G401.6 (cell line): ENCODE results near the gene PRAC2.
A peak's percentile ranks its signal among the peaks of the same experiment; 100 is the strongest.

Experiments used
- FAIRE-seq: peaks from 2 replicates; lab custom pipeline; 2012; peaks lifted over from hg19 to GRCh38; lab: Jason Lieb, UNC

Gene PRAC2

DNA sequence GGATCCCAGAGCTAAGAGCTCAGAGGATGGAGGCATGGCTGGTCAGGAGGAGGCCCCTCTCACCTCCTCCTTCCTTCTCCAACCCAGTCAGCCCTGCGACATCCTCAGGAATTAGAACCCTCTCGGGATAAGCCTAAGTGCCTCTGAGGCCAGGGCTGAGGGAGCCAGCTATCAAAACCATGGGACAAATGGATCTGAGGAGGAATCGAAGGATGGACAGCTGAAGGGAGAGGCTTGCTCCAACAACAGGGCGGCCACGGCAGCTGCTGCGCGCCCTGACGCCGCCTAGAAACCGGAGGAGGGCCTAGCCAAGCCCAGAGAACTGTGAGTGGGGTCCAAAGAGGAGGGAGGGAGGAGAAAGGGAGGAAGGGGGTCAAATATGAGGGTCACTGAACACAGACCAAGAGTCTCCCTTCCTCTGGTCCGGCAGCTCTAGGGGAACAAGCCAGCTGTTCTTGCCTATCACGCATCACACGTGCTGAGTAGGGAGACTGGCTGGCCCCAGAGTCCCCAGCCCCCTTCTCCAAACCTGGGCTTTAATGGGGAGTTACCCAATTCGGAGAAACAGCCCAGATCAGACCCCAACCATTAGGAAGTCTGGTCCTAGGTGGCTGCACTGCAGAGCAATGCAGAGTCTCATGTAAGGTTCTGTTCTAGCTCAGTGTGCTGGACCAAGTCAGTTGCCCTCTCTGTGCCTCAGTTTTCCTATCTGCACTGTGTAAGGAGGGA lies 11.5 kb downstream of the PRAC2 start:
- no peak for FAIRE-seq

DNA sequence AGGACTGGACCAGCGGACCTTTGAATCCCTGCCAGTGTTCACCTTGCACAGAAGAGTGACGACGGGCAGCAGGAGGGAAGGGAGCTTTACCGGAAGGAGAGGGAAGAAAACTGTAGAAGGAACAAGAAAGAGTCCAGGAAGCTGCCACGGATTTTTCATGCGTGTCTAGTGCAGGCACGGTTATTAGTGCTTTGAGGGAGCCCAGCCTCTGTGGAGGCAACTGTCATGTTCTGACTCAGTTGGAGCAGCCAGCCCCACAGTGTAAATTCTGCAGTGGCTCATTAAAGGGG lies 12.0 kb downstream of the PRAC2 start:
- FAIRE-seq: no peak

- no peak for FAIRE-seq
Measured at GRCh38 chr17:48737330-48738043, 14.5 kb downstream of the PRAC2 start.

- FAIRE-seq: no peak
Measured at GRCh38 chr17:48738424-48738802, 15.4 kb downstream of the PRAC2 start.

- no peak for FAIRE-seq
Measured at GRCh38 chr17:48738803-48739526, 16.0 kb downstream of the PRAC2 start.

GRCh38 chr17:48740537-48740936 lies 17.6 kb downstream of the PRAC2 start:
- FAIRE-seq: no peak

DNA sequence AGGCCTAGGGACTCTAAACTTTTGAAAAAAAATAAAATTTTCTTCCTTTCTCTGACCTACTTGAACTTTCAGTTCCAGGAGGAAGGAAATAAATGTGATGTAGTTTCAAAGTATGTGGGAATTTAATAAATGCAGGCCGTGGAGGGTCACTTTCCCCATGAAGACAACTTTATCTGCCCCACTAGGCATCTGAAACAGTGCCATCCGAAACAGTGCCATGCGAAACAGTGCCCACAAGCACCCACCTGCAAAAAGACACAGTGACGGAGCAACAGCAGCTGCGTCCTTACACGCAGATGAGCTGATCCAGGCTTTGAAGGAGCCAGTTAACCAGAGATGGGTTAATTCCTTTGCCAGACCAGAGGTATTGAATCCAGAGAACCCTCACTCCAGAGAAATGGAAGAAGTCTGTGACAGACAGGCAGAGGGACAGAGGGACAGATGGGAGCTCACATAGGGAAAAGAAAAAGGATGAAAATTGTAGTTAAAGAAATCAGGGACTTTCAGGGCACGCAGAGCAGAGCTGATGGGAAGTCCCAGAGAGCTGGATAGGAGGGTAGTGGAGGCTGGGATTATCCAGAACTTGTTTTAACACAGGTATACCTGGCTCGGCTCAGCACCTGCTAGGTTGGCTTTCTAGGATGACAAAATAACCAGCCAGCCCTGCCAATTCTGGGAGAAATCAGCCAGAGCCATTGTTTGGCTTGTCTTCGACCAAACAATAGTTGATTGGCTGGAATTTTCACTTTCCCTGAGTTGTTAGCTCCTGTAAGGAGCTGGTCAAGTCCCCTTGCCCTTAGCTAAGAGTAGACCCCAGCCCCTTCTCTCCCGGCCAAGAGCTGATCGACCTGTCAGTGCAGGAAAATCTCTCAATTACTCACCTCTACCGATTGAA lies 22.6 kb downstream of the PRAC2 start:
- no peak for FAIRE-seq

DNA sequence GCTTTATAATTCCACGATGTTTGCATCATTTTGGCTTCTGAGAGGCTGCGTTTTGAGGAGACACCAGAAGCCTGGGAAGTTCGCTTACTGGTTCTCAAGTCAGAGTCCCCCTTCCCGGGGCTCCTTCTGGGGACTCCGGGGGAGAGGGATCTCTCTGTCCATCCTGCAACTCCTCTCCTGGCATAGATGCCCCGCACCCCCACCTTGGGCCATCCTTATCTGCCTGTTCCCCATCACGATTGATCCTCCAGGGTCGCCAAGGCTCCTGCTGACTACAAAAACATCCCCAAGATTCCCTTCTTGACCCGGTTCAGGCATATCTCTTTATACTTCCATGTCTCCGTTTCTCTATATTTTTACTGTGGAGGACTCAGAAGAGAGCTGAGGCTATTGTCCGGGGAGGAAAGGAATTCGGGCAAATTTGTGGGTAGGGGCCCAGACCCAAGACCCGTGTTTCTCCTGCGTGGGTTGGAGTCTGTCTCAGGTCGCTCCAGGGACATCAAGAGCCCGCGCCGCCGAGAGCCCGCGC lies 24.0 kb downstream of the PRAC2 start:
- FAIRE-seq: no peak

- no peak for FAIRE-seq
Measured at GRCh38 chr17:48747445-48748363, 24.7 kb downstream of the PRAC2 start.

DNA sequence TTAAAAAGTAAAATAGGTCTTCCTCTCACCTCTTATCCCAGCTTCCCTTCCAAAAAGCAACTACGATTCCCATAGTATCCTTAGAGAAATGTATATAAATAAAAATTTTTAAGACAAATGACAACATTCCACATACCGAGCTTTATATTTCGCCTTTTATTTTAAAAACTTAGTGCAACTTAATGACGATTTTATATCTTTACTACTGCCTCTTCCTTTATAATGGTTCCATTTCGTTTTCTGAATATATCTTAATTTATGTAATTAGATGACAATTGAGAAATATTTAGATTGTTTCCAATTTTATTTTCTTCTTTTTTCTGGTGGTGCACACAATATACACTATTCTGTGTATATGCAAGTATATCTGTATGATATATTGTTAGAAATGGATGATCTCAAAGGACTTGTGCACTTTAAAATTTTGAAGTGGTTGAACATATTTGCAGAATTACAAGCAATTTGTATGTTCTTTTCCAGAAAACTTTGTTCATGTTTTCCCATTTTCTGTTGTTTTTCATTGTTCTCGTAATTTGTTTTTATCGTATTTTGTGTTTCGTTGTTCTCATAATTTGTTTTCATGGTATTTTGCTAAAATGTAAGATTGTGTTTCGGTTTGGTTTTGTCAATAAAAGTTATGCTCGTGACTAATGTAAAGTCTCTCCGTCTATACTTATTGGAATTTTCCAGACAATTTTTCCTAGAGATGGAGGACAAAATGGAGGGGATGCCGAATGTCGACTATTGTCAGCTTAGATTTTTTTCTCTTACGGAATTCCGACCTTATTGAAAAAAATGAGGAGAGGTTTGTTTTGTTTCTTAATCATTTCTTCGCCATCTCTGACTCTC lies 26.0 kb downstream of the PRAC2 start:
- FAIRE-seq: peak; percentile 94

DNA sequence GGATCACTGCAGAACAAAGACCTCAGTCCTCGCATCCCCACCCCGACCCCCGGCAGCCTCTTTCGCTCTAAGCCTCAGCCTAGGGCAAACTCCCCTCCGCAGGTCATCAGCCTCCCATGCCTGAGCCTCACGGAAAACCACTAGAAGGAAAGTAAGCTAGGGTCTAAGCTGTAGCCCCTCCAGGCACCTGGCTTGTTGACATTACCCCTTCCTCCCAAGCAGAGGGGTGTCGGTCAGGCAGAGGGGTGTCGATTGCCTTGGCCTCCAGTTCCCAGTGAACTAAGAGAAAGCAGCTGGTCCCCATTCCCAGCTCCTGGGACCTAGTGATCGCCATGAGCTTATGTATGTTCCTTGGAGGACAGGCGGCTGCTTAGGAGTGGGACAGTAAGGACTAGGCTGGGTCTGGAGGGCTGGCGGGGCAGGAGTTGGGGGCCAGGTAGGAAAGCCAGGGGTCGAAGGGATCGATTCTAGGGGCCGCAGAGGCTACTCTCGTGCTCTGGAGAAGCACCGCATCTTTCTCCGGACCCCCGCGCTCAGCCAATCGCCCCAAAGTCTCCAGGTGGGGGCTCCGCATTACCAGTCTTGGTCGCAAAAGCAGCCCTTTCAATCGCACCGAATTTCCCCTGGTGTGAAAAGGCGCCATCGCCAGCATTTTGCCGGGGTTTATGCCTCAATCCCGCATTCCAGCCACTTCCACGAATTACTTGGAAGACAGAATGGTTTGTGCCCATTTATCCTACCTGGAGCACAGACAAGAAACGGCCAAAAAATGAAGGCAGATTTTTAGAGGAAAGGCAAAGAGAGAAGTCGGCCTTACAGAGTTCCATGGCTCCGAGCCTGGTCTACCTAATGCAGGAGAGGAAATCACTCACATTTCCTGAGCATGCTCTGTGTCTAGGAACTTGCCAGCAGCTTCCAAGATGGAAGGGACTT lies 26.9 kb downstream of the PRAC2 start:
- peak; percentile 13 for FAIRE-seq

DNA sequence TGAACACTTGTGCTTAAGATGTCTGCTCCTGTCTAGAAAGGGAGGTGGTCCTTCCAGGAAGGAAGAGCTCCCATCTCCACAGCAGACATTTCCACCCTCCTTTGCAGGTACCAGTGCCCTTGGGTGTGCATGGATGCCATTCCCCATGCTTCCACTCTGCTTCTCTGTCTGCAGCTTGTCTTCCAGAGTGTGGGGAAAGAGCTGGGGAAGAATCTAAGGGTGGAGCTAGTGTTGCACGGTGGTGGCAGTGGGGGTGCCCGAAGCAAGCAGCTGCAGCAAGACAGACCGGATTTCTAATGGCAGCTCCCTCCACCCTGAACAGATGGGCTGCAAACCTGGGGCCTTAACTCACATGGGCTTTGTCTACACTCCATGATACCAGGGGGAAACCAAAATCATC lies 28.2 kb downstream of the PRAC2 start:
- FAIRE-seq: peak; percentile 63

- no peak for FAIRE-seq
Measured at GRCh38 chr17:48751733-48752398, 28.9 kb downstream of the PRAC2 start.

DNA sequence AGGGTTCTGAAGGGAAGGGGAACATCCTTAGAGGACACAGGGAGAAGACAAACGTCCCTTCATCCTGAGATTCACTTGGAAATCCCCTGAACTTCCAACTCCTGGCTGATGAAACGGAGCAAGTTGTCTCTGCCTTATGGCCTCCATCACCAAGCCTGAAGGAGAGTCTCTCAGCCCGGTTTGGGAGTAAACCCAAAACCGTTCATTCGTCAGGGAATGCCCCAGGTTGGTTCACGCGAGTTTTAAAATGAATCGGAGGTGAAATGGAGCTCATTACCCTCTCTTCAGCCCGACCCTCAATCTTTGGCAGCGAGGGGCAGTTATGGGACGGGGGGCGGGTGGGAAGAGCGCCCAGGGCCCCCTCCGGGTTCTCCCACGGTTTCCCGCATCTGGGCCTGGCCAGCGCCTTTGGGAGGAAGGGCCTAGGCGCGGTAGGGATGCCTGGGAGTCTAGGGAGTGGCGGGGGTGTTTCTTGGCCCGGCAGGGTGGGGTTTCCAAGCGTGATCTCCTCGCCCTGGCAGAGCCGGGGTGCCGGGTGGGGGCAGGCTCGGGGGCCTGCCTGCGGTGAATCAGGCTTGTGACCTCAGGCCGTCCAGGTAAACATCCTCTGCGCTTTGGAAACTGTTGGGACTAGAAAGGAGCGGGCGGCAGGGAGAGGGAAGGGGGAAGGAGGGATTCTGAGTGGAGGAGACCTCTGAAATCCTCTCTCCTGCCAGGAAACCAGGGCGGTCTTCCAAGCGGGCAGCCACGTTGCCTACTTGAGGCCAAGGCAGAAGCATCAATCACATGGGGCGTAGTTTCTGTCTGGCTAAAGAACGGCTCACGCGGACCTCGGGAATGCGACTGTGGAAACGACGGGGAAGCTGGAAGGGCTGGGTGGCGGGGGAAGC lies 29.7 kb downstream of the PRAC2 start:
- FAIRE-seq: peak; percentile 88

DNA sequence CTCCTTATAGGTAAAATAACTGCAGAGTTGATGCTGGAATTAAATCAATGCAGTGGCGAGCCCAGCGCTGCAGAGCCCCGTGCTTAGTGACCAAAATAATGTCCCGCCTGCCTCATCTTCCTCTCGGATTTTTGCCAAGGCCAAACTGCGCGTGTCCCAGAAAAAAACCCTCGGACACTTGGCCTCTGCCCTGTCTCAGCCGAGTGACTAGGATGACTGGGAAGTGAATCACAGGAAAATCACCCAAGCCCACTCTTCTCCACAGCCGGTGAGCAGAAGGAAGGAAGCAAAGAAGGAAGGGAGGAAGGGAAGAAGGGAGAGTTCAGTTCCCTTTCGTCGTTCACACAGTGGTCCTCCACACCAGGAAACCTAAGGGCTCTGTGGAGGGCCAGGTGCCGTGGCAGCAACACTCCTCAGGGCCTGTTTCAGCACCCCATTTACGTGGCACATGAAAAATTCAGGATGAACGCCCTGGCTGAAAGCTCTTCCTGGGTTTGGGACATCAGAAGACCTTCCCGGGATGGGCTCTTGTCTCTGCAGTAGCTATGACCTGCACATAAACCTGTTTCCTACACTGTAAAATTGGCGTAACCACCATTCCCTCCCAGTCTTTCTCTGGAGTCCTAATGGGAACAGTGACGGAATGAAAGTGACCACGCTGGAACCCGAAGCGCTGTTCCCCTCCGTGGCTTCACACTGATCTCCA lies 31.0 kb downstream of the PRAC2 start:
- peak; percentile 92 for FAIRE-seq

- peak; percentile 96 for FAIRE-seq
Measured at GRCh38 chr17:48754500-48755261, 31.7 kb downstream of the PRAC2 start.
